Neural crest cell (in vitro differentiated cells): ENCODE results near the gene CCDC60. TPM values are rescaled to one million over a fixed set of nuclear protein-coding genes. Genes with fewer than 3 reads are reported as not detected.

Source experiments
- DNase-seq: peaks from one replicate; pipeline ENCODE4 v3.0.0; 2021; ENCODE audit warnings: low read depth, mixed read lengths, low spot score
- H3K27ac Mint-ChIP-seq: one replicate; pipeline ENCODE4 v1.8.0; 2021; ENCODE audit warnings: mild to moderate bottlenecking, mixed read lengths; ENCODE audit not compliant: unreplicated experiment
- H3K27me3 Mint-ChIP-seq: 2 replicates; pipeline ENCODE4 v1.8.0; 2021; ENCODE audit warnings: low read depth, mild to moderate bottlenecking, mixed read lengths
- H3K36me3 Mint-ChIP-seq: 2 replicates; pipeline ENCODE4 v1.8.0; 2021; ENCODE audit warnings: low read depth, mild to moderate bottlenecking, mixed read lengths
- H3K4me1 Mint-ChIP-seq: 2 replicates; pipeline ENCODE4 v1.8.0; 2021; ENCODE audit warnings: mixed read lengths
- H3K4me3 Mint-ChIP-seq: one replicate; pipeline ENCODE4 v1.8.0; 2021; ENCODE audit warnings: mild to moderate bottlenecking, mixed read lengths
- H3K9me3 Mint-ChIP-seq: 2 replicates; pipeline ENCODE4 v1.8.0; 2021; ENCODE audit warnings: mixed read lengths
- CTCF ChIP-seq: fragments of 200-600 bp; sonication (generic); conservative IDR thresholded peaks from 2 replicates; pipeline ENCODE4 v1.5.0; 2021; ENCODE audit warnings: antibody characterized with exemption, mild to moderate bottlenecking
- total RNA-seq: library from RNA; stranded (reverse); gene quantifications from 2 replicates; pipeline ENCODE4 v1.2.1, GENCODE V29; 2021

Gene CCDC60
- total RNA-seq, 1 donor from 2014 or later: 0.75 TPM

DNA sequence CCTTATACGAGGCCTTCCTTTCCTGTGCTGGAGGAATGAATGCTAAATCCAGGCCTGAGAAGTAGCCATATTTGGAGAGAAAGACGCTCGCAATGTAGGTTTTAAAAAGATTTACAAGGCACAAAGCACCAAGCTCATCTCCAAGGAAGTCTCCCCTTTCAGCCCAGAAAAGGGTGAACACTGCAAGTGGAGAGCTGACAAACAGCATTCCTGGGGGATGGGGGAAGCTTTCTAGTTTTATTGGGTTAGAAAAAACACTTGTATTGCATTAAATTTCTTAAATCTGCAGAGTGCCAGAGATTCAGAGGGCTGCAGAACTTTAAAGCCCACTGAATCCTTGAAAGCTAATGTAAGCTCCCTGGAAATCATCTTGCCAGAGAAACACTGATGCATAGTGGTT, 34.6 kb downstream of the CCDC60 start:
- peaks cover 16% of the 10 kb centered on the region for H3K4me1 Mint-ChIP-seq
- H3K27ac Mint-ChIP-seq: no peak overlapping the region
- no peaks in the 10 kb centered on the region for H3K9me3 Mint-ChIP-seq
- TF ChIP-seq CTCF: no peak
- H3K27me3 Mint-ChIP-seq: no peaks in the 10 kb centered on the region
- H3K36me3 Mint-ChIP-seq: no peaks in the 10 kb centered on the region
- no peak for DNase-seq
- H3K4me3 Mint-ChIP-seq: no peak overlapping the region

GRCh38 chr12:119369907-119370546, 35.5 kb downstream of the CCDC60 start:
- H3K4me1 Mint-ChIP-seq: peaks cover 10% of the 10 kb centered on the region
- H3K27ac Mint-ChIP-seq: peak overlapping the region; percentile 48
- TF ChIP-seq CTCF: no peak
- DNase-seq: no peak
- H3K36me3 Mint-ChIP-seq: no peaks in the 10 kb centered on the region
- no peak overlapping the region for H3K4me3 Mint-ChIP-seq
- no peaks in the 10 kb centered on the region for H3K27me3 Mint-ChIP-seq
- H3K9me3 Mint-ChIP-seq: peaks cover 2% of the 10 kb centered on the region

DNA sequence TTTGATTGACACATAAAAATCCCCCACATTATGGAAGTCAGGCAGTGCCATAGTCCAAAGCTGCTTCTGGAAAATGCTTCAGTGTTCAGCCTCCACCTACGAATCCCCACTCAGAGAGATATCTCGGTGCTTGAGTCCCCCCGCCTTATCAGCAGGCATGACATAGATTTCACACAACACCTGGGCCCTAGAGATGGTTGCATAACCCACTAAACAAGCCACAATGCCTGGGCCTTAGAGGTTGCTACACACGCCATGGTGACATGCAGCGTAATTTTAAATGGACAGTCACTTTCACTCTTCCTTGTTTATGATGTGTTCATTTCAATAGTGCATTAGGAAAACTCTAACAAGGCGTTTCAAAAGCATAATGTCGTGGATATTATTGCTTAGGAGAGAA, 38.0 kb downstream of the CCDC60 start:
- H3K27me3 Mint-ChIP-seq: no peaks in the 10 kb centered on the region

DNA sequence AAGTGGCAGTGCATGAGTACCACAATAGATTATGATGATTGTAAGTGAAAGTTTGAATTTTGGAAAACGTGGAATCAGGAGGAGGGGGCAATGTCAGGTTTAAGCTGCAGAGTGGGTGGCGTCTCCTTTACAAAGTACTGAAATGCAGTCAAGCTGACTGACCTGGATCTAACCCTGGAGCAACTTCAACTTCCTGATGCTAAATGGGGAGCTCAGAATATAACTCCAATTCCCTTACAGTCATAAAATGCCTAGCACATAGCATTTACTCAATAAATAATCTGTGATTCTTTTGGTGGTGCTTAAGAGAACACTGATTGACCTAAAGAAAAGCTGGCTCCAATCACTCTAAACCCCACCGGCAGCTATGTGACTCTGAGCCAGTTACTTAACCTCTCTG, 38.5 kb downstream of the CCDC60 start:
- H3K4me3 Mint-ChIP-seq: no peak overlapping the region
- no peaks in the 10 kb centered on the region for H3K27me3 Mint-ChIP-seq
- no peak for TF ChIP-seq CTCF
- peaks cover 5% of the 10 kb centered on the region for H3K9me3 Mint-ChIP-seq
- H3K36me3 Mint-ChIP-seq: no peaks in the 10 kb centered on the region
- H3K4me1 Mint-ChIP-seq: peaks cover 14% of the 10 kb centered on the region
- no peak overlapping the region for H3K27ac Mint-ChIP-seq
- DNase-seq: no peak

More for the DNA sequence above, 38.0 kb downstream of the CCDC60 start:
- Mint-ChIP-seq H3K9me3 (peaks cover 5% of the 10 kb centered on the region), H3K27ac (no peak overlapping the region), H3K4me1 (peaks cover 14% of the 10 kb centered on the region), H3K36me3 (no peaks in the 10 kb centered on the region), H3K4me3 (no peak overlapping the region)
- DNase-seq: no peak
- TF ChIP-seq CTCF: no peak

DNA sequence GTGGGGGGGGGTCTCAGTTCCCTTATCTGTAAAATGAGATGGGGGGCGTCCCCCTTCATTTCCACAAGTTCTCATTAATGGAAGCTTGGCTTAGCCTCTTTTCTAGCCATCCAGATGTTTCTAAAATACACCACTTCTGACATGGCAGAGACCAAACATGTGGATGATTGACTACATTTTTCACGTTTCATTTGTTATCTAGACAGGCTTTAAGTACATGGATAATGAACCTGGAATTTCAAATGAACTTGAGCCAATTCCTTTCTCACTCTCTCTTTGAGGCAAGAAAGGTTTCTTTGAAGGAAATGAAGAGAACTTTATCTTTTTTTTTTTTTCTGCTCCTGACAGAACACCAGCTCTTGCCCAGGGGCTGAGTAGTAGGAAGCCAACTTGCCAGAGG, 39.1 kb downstream of the CCDC60 start:
- peaks cover 5% of the 10 kb centered on the region for H3K9me3 Mint-ChIP-seq
- no peak overlapping the region for H3K27ac Mint-ChIP-seq
- H3K4me1 Mint-ChIP-seq: peaks cover 12% of the 10 kb centered on the region
- H3K4me3 Mint-ChIP-seq: no peak overlapping the region
- H3K27me3 Mint-ChIP-seq: no peaks in the 10 kb centered on the region
- no peak for DNase-seq
- H3K36me3 Mint-ChIP-seq: no peaks in the 10 kb centered on the region
- TF ChIP-seq CTCF: no peak
